HCT116 (cell line): ENCODE measurements around the gene HLA-DQB2. TPM values are rescaled to one million over a fixed set of nuclear protein-coding genes. Genes with fewer than 3 reads are reported as not detected.

ENCODE experiments used
- POLR2AphosphoS5 ChIP-seq: IDR thresholded peaks from 2 replicates; pipeline ENCODE4 v1.6.1; 2011; ENCODE audit warnings: mild to moderate bottlenecking, low read depth, low read length, moderate library complexity
- SP1 ChIP-seq: IDR thresholded peaks from 2 replicates; pipeline ENCODE4 v1.6.1; 2012; ENCODE audit warnings: low read depth
- SRF ChIP-seq: IDR thresholded peaks from 2 replicates; pipeline ENCODE4 v1.6.1; 2012; ENCODE audit warnings: low read depth
- microRNA-seq: library from miRNA; unstranded; fragments of <30 nt; microRNA quantifications from one replicate; pipeline ENCODE4, GENCODE V29; 2016; ENCODE audit warnings: borderline number of aligned reads
- total RNA-seq: library from RNA; stranded (reverse); gene quantifications from one replicate; pipeline ENCODE4 v1.2.1, GENCODE V29; 2021; ENCODE audit not compliant: unreplicated experiment
- TF ChIP-seq, protein P1 (sequence below): IDR thresholded peaks from 2 replicates; pipeline ENCODE4 v1.6.1; 2011; ENCODE audit warnings: mild to moderate bottlenecking, low read length, moderate library complexity; ENCODE audit not compliant: insufficient replicate concordance; ENCODE audit errors: extremely low read depth

HLA-DQB2 gene
- total RNA-seq, 1 experiment from 2014 or later: 1.8 TPM

DNA sequence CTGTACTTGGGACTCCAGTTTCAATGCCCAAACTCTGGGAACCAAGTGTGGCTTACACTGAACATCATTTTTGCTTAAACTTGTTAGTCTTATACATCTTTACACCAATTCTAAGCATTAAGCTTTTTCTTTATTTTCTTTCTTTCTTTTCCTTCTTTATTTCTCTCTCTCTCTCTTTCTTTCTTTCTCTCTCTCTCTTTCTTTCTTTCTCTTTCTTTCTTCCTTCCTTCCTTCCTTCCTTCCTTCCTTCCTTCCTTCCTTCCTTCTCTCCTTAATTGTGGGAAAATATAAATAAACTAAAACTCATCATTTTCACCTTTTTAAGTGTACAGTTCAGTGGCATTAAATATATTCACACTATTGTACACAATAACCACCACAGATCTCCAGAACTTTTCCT is 53.7 kb downstream of the HLA-DQB2 start (continued):
- TF ChIP-seq, protein P1, sequence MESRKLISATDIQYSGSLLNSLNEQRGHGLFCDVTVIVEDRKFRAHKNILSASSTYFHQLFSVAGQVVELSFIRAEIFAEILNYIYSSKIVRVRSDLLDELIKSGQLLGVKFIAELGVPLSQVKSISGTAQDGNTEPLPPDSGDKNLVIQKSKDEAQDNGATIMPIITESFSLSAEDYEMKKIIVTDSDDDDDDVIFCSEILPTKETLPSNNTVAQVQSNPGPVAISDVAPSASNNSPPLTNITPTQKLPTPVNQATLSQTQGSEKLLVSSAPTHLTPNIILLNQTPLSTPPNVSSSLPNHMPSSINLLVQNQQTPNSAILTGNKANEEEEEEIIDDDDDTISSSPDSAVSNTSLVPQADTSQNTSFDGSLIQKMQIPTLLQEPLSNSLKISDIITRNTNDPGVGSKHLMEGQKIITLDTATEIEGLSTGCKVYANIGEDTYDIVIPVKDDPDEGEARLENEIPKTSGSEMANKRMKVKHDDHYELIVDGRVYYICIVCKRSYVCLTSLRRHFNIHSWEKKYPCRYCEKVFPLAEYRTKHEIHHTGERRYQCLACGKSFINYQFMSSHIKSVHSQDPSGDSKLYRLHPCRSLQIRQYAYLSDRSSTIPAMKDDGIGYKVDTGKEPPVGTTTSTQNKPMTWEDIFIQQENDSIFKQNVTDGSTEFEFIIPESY: no peak
- TF ChIP-seq POLR2AphosphoS5 (no peak), SP1 (no peak), SRF (no peak)

Small RNAs within 50 kb of the gene (microRNA-seq; reads per million reads assigned to microRNA genes)
- not detected for gene MIR3135B

Other genes starting within 250 kb of the HLA-DQB2 start
- gene HLA-DRB5, start 233.2 kb downstream of the HLA-DQB2 start, total RNA-seq: not detected
- 2.7 TPM for gene HLA-DRB1, start 173.7 kb downstream of the HLA-DQB2 start, total RNA-seq
- gene HLA-DQA1, start 126.1 kb downstream of the HLA-DQB2 start, total RNA-seq: 0.86 TPM
- 2.1 TPM for gene HLA-DQB1, start 96.9 kb downstream of the HLA-DQB2 start, total RNA-seq
- not detected for gene HLA-DQA2, start 22.1 kb downstream of the HLA-DQB2 start, total RNA-seq
- 0.64 TPM for gene HLA-DOB, start 53.5 kb upstream of the HLA-DQB2 start, total RNA-seq
- 59.9 TPM for gene TAP2, start 75.2 kb upstream of the HLA-DQB2 start, total RNA-seq
- gene PSMB8, start 80.5 kb upstream of the HLA-DQB2 start, total RNA-seq: 0.96 TPM
- gene TAP1, start 90.2 kb upstream of the HLA-DQB2 start, total RNA-seq: 32.2 TPM
- 8.1 TPM for gene PSMB9, start 90.7 kb upstream of the HLA-DQB2 start, total RNA-seq
- gene HLA-DMB, start 177.5 kb upstream of the HLA-DQB2 start, total RNA-seq: 3.3 TPM
- gene HLA-DMA, start 189.6 kb upstream of the HLA-DQB2 start, total RNA-seq: 12.1 TPM
- 260 TPM for gene BRD2, start 205.1 kb upstream of the HLA-DQB2 start, total RNA-seq
- gene HLA-DOA, start 246.1 kb upstream of the HLA-DQB2 start, total RNA-seq: 0.39 TPM